Measurements from ENCODE around the gene SCAI.

Gene SCAI

DNA sequence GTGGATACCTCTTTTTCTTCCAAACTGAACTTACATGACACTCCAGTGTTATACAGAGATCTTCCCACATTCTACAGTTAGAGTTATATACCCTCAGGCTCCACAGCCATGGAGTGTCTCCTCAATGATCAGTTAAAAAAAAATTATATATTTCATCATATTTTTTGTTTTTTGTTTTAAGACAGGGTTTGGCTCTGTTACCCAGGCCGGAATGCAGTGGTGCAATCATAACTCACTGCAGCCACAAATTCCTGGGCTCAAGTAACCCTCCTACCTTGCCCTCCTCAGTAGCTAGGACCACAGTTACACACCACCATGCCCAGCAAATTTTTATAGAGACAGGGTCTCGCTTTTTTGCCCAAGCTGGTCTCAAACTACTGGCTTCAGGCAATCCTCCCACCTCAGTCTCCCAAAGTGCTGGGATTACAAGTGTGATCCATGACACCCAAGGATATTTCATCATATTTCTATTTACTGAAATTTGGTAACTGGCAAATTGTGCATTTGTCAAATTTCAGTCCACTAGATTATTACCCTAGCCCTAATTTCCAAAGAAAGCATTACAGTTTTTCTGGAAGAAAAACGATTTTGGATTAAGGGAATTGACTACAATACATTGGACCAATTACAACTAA lies 18.1 kb upstream of the SCAI start:
- H3K4me3 ChIP-seq (ENCODE audit: low read depth, low read length) = no peak overlapping the region
- TF ChIP-seq, protein P1, sequence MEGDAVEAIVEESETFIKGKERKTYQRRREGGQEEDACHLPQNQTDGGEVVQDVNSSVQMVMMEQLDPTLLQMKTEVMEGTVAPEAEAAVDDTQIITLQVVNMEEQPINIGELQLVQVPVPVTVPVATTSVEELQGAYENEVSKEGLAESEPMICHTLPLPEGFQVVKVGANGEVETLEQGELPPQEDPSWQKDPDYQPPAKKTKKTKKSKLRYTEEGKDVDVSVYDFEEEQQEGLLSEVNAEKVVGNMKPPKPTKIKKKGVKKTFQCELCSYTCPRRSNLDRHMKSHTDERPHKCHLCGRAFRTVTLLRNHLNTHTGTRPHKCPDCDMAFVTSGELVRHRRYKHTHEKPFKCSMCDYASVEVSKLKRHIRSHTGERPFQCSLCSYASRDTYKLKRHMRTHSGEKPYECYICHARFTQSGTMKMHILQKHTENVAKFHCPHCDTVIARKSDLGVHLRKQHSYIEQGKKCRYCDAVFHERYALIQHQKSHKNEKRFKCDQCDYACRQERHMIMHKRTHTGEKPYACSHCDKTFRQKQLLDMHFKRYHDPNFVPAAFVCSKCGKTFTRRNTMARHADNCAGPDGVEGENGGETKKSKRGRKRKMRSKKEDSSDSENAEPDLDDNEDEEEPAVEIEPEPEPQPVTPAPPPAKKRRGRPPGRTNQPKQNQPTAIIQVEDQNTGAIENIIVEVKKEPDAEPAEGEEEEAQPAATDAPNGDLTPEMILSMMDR (IDR thresholded peaks at IDR 0.05; ENCODE audit: borderline replicate concordance, insufficient read depth, low read depth, low read length) = no peak

- no peak overlapping the region for H3K4me3 ChIP-seq (ENCODE audit: low read depth, low read length)
- TF ChIP-seq, protein P1 (IDR thresholded peaks at IDR 0.05; ENCODE audit: borderline replicate concordance, insufficient read depth, low read depth, low read length) = no peak
Measured at GRCh38 chr9:125160750-125161149, 17.4 kb upstream of the SCAI start.

DNA sequence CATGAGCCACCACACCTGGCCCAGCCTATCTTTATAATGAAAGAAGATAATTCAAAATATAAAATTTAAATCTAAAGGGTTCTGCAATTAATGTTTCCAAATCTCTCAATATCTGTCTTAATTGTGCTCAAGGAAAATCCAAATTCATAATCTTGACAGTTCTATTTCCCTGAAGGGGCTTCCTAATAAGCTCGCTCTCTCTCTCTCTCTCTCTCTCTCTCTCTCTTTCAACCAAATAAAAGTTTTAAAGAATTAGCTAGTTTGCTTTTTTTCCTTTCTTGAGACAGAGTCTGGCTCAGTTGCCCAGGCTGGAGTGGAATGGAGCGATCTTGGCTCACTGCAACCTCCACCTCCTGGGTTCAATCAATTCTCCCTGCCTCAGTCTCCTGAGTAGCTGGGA lies 13.2 kb upstream of the SCAI start:
- no peak overlapping the region for H3K4me3 ChIP-seq (ENCODE audit: low read depth, low read length)
- TF ChIP-seq, protein P1 (IDR thresholded peaks at IDR 0.05; ENCODE audit: borderline replicate concordance, insufficient read depth, low read depth, low read length) = no peak

GRCh38 chr9:125153712-125154367 lies 10.5 kb upstream of the SCAI start:
- TF ChIP-seq, protein P1 (IDR thresholded peaks at IDR 0.05; ENCODE audit: borderline replicate concordance, insufficient read depth, low read depth, low read length) = no peak

GRCh38 chr9:125151730-125152129 lies 8.4 kb upstream of the SCAI start:
- TF ChIP-seq, protein P1 (IDR thresholded peaks at IDR 0.05; ENCODE audit: borderline replicate concordance, insufficient read depth, low read depth, low read length) = no peak
- H3K4me3 ChIP-seq (ENCODE audit: low read depth, low read length) = no peak overlapping the region

More at GRCh38 chr9:125153712-125154367, 10.5 kb upstream of the SCAI start:
- no peak overlapping the region for H3K4me3 ChIP-seq (ENCODE audit: low read depth, low read length)

GRCh38 chr9:125150349-125151245 lies 7.3 kb upstream of the SCAI start:
- TF ChIP-seq, protein P1 (IDR thresholded peaks at IDR 0.05; ENCODE audit: borderline replicate concordance, insufficient read depth, low read depth, low read length) = no peak
- no peak overlapping the region for H3K4me3 ChIP-seq (ENCODE audit: low read depth, low read length)
